Calu3 (cell line): ENCODE measurements around the gene KIAA0232. TPM values are rescaled to one million over a fixed set of nuclear protein-coding genes. Genes with fewer than 3 reads are reported as not detected.

Source experiments
- BruUV-seq: library from RNA; stranded (reverse); fragments of 400-500 nt; replicated peaks from 2 replicates; lab custom pipeline; 2021; lab: Mats Ljungman, UMichigan
- CTCF ChIA-PET: fragments of 300-600 bp; sonication (Branson Sonifier 250); formaldehyde crosslinking; loops from one replicate; lab custom pipeline; 2022; ENCODE audit warnings: antibody characterized with exemption; lab: Charles Lee
- DNase-seq: peaks from one replicate; pipeline ENCODE4 v3.0.0; 2022
- H3K27ac Mint-ChIP-seq: one replicate; pipeline ENCODE4 v1.8.0; 2022; ENCODE audit warnings: mixed read lengths; ENCODE audit not compliant: unreplicated experiment
- H3K27me3 Mint-ChIP-seq: one replicate; pipeline ENCODE4 v1.8.0; 2022; ENCODE audit warnings: mixed read lengths; ENCODE audit not compliant: unreplicated experiment
- H3K36me3 Mint-ChIP-seq: one replicate; pipeline ENCODE4 v1.8.0; 2022; ENCODE audit warnings: mild to moderate bottlenecking, moderate library complexity, mixed read lengths; ENCODE audit not compliant: insufficient read depth, unreplicated experiment
- H3K4me1 Mint-ChIP-seq: one replicate; pipeline ENCODE4 v1.8.0; 2022; ENCODE audit warnings: mild to moderate bottlenecking, low read depth, mixed read lengths; ENCODE audit not compliant: unreplicated experiment
- H3K4me3 Mint-ChIP-seq: one replicate; pipeline ENCODE4 v1.8.0; 2022; ENCODE audit warnings: mild to moderate bottlenecking, low read depth, moderate library complexity, mixed read lengths; ENCODE audit not compliant: unreplicated experiment
- H3K9me3 Mint-ChIP-seq: one replicate; pipeline ENCODE4 v1.8.0; 2022; ENCODE audit warnings: low read depth, mixed read lengths; ENCODE audit not compliant: unreplicated experiment
- CTCF ChIP-seq: fragments of 200-600 bp; IDR thresholded peaks from one replicate; pipeline ENCODE4 v1.8.0; 2022; ENCODE audit warnings: antibody characterized with exemption; ENCODE audit not compliant: unreplicated experiment
- intact Hi-C: fragments of 100-400 bp; cut with micrococcal nuclease; formaldehyde crosslinking; loops from one replicate; pipeline ENCODE4 v1.10.0; 2022; ENCODE audit not compliant: unreplicated experiment
- total RNA-seq: library from RNA; stranded (reverse); gene quantifications from 2 replicates; pipeline ENCODE4 v1.2.3, GENCODE V29; 2022

The KIAA0232 gene
- total RNA-seq, 1 experiment from 2014 or later: 17.7 TPM

- H3K27ac Mint-ChIP-seq: no peak overlapping the region
- peaks cover 14% of the 10 kb centered on the region for H3K36me3 Mint-ChIP-seq
- H3K4me1 Mint-ChIP-seq: peaks cover 7% of the 10 kb centered on the region
- intact Hi-C loops: loop anchor here (5.0 kb wide), 1 partner anchor 169 kb away; the partner anchor contains the start of gene BLOC1S4
- peak overlapping the region; percentile 34 for H3K4me3 Mint-ChIP-seq
- no peaks in the 10 kb centered on the region for H3K27me3 Mint-ChIP-seq
- TF ChIP-seq CTCF: no peak
- CTCF ChIA-PET: interaction anchor here (0.6 to 1.4 kb wide), 8 partner anchors 12 to 196 kb away, joined by 3 to 8 read pairs (median 4); no protein-coding TSS in a partner anchor
- no peaks in the 10 kb centered on the region for H3K9me3 Mint-ChIP-seq
- no TSS peak for BruUV-seq
- DNase-seq: peak; percentile 60
Measured at GRCh38 chr4:6885953-6886557, 103.5 kb downstream of the KIAA0232 start.

DNA sequence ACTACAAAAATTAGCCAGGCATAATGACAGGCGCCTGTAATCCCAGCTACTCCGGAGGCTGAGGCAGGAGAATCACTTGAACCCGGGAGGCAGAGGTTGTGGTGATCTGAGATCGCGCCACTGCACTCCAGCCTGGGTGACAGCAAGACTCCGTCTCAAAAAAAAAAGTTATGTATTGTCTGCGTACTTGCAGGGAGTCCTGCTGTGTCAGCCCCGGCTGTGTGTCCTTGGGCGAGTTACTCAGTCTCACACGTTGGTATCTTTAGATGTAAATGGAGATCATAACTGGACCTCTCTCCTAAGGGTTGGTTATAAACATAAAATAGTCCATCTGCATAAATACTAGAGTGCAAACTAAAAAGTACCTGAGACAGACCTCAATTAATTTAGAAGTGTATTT is 104.4 kb downstream of the KIAA0232 start:
- TF ChIP-seq CTCF: no peak
- peaks cover 7% of the 10 kb centered on the region for H3K4me1 Mint-ChIP-seq
- CTCF ChIA-PET: interaction anchor here (0.7 to 1.4 kb wide), 5 partner anchors 13 to 169 kb away, joined by 3 to 8 read pairs (median 4); no protein-coding TSS in a partner anchor
- H3K27me3 Mint-ChIP-seq: no peaks in the 10 kb centered on the region
- intact Hi-C loops: loop anchor here (5.0 kb wide), 1 partner anchor 170 kb away; the partner anchor contains the start of gene BLOC1S4
- no peak overlapping the region for H3K4me3 Mint-ChIP-seq
- H3K9me3 Mint-ChIP-seq: no peaks in the 10 kb centered on the region
- peaks cover 9% of the 10 kb centered on the region for H3K36me3 Mint-ChIP-seq
- no peak for DNase-seq
- no TSS peak for BruUV-seq
- no peak overlapping the region for H3K27ac Mint-ChIP-seq

- TF ChIP-seq CTCF: no peak
- Mint-ChIP-seq H3K36me3 (peaks cover 9% of the 10 kb centered on the region), H3K27me3 (no peaks in the 10 kb centered on the region), H3K9me3 (no peaks in the 10 kb centered on the region), H3K4me3 (no peak overlapping the region), H3K4me1 (peaks cover 12% of the 10 kb centered on the region), H3K27ac (no peak overlapping the region)
- intact Hi-C loops: loop anchor here (5.0 kb wide), 1 partner anchor 170 kb away; the partner anchor contains the start of gene BLOC1S4
- CTCF ChIA-PET: no interaction called here
- BruUV-seq: TSS peak; percentile 7
- no peak for DNase-seq
Measured at GRCh38 chr4:6887591-6888371, 105.3 kb downstream of the KIAA0232 start.

DNA sequence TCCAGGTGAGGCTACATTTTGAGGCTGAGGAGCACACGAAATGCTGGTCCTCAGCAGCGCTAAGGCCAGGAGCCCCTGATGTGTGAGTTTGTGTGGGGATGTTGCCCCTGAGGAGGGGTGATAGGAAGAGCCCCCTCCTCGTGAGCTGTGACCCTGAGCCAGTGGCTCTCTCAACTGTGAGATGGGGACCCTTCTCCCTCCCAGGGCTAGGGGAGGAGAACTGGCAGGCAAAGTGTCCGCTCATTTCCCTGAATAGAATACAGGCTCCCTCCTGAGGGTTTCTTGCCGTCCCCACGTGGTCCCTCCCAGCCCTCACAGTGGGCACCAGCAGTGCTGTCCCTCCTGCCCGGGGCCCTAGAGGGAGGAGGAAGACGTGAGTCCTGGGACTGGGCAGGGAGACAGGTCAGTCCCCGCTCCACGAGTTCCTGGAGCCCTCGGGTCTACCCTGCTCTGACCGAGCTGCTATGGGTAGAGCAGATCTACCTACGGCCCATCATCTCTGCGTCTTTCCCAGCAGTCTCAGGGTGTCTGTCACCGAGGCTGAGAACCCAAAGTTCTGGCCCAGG is 106.1 kb downstream of the KIAA0232 start:
- Mint-ChIP-seq H3K9me3 (no peaks in the 10 kb centered on the region), H3K27me3 (no peaks in the 10 kb centered on the region), H3K36me3 (peaks cover 9% of the 10 kb centered on the region), H3K4me1 (peaks cover 19% of the 10 kb centered on the region), H3K27ac (no peak overlapping the region), H3K4me3 (no peak overlapping the region)
- CTCF ChIA-PET: no interaction called here
- TF ChIP-seq CTCF: no peak
- DNase-seq: no peak
- intact Hi-C loops: loop anchor here (5.0 kb wide), 1 partner anchor 171 kb away; the partner anchor contains the start of gene BLOC1S4
- BruUV-seq: no TSS peak
